Sigmoid colon (tissue), 4 donors: Measurements from ENCODE around the gene TREM2.

ENCODE experiments used
- CTCF ChIP-seq, 4 experiments: fragments of 450-650 bp in 3 of 4; fragments of 200-600 bp in 1 of 4; IDR thresholded peaks; one replicate each; pipeline ENCODE4 v1.5.1; 2016 to 2019; ENCODE audit warnings: antibody characterized with exemption in 4 of 4, mild to moderate bottlenecking in 3 of 4, moderate library complexity in 2 of 4
- POLR2AphosphoS5 ChIP-seq, 4 donors: sonication (generic); formaldehyde crosslinking; IDR thresholded peaks; one replicate each; pipeline ENCODE4 v1.6.1; 2017; ENCODE audit warnings: antibody characterized with exemption in 4 of 4

- TF ChIP-seq POLR2AphosphoS5 (IDR thresholded peaks at IDR 0.05) (no peak), CTCF (IDR thresholded peaks at IDR 0.05) (no peak)
Observed at GRCh38 chr6:41200901-41201763, 38.2 kb upstream of the TREM2 start, which contains the start of gene TREML2.
